ENCODE measurements around the gene BUD31.
"Not testable (repeated sequence)": the region's sequence is repeated elsewhere in the genome, so short reads cannot be mapped to it uniquely, and the experiment has no call there.

BUD31 gene

GRCh38 chr7:99408379-99409191, at the start of gene BUD31, which contains the start of gene PDAP1:
TSS of gene BUD31 (plus strand) at chr7:99408969. CDS start at chr7:99411093, 2,124 bp downstream.
TSS of gene PDAP1 (minus strand) at chr7:99408597. CDS start at chr7:99408548, 49 bp downstream.
- peak; percentile 97 for DNase-seq

- DNase-seq: no peak
Observed at GRCh38 chr7:99359465-99360154, 49.2 kb upstream of the BUD31 start.

- no peak for DNase-seq
Observed at GRCh38 chr7:99362801-99363200, 46.0 kb upstream of the BUD31 start.

DNA sequence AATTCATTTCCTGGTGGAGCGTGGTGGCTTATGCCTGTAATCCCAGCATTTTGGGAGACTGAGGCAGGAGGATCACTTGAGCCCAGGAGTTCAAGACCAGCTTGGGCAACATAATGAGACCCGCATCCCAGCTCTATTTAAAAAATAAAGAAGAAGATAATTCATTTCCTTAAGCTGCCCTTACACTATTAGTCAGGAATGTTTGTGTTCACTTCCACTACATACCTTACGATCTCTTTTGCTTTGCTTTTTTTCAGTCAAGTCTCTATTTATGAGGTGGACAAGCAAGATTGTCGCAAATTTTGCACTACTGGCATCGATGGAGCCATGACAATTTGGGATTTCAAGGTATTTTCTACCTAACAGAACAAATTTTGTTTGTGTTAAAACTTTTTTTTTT, 45.5 kb upstream of the BUD31 start:
- DNase-seq: no peak

- DNase-seq: peak; percentile 88
Observed at GRCh38 chr7:99365318-99366141, 43.2 kb upstream of the BUD31 start.

DNA sequence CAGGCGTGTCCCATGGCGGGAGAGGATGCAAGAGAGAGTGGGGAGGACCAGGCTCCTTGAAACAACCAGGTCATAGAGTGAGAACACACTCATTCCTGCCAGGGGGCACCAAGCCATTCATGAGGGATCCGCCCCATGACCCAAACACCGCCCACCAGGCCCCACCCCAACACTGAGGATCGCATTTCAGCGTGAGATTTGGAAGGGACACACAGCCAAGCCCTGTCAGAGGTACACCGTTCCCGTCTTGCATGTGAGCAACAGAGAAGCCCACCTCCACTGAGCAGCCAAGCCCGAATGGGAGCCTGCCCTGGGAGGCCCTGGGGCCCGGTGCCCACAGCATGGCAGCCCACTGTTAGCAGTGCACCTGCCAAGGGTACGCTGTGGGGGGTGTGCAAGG, 42.1 kb upstream of the BUD31 start:
- peak; percentile 46 for DNase-seq

DNA sequence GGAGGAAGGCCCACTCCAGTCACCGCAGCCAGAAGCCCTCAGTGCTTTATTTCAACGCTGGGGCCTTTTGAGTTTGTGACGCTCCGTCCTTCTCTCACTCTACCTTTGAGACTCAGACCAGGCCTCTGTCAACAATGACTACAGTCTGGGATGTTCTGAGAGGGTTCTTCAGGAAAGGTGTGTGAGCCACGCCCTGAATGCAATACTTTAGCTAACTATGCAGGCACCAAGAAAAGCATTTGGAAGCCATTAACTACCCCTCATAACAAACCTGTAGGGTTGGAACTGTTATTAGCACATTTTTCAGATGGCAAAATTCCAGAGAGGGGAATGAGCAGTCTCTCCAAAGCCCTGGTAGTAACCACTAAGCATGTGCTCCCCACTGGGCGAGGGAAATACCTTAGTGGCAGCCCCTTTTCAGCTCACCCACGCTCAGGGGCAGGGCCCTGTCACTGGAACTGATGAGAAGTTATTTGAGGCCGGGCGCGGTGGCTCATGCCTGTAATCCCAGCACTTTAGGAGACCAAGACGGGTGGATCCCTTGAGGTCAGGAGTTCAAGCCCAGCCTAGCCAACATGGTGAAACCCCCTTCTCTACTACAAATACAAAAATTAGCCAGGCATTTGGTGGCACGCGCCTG, 39.9 kb upstream of the BUD31 start:
- no peak for DNase-seq

DNA sequence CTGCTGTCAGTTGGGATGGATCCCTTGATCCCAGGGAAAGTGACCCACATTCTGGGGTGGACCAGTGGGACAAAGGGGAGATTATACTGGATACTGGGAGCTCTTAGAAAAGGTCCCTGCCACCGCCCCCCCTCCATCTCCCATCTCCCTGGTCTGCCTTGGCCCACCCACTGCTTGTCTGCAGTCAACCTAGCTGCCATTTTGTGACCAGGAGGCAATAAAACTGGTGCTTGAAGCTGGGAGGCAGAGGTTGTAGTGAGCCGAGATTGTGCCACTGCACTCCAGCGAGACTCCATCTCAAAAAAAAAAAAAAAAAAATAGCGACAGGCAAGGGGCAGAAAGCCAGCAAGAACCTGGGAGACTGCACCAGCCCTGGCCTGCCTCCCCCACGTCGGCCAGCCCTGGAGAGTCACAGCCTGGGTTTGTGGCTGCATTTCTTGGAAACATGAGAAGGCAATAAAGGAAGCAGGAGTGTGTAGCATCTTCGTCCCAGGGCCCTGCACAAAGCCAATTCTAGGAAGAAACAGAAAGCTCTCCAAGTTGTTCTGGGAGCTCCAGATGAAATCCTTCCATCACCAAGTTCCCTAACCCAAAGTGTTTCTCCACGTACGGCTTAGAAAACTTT, 38.9 kb upstream of the BUD31 start:
- DNase-seq: no peak

GRCh38 chr7:99371376-99371920, 37.3 kb upstream of the BUD31 start:
- DNase-seq: no peak

DNA sequence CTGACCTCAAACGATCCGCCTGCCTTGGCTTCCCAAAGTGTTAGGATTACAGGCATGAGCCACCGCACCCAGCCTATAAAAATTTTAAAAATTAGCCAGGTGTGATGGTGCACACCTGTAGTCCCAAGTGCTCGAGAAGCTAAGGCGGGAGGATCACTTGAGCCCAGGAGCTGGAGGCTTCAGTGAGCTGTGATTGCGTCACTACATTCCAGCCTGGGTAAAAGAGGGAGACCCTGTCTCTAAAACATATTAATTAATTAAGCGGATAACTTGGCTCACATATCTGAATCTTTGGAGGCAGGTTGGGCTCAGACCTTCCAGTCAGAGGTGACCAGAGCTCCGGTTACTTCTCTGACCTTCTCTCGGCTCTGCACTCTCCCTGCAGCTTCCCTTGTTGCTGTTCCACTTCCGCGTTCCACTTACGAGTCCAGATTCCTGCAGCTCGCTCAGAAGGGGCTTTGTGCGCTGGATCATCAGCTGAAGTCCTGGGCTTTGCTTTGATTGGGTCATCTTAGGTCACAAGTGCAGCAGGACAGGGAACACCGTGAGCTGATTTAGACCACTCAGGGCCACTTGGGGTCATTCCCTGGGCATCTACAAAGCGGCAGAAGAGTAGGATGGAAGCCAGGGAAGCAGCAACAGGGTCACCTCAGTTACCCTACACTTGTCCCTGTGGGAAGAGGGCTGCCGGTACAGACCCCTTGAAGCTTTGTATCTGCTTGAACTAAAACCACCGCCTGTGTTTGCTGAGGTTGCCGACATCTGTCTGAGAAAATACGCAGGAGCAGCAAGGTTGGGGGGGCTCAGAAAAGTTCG, 36.3 kb upstream of the BUD31 start:
- DNase-seq: no peak

- DNase-seq: no peak
Observed at GRCh38 chr7:99373091-99374066, 35.4 kb upstream of the BUD31 start.

- peak; percentile 95 for DNase-seq
Observed at GRCh38 chr7:99374111-99375064, 34.4 kb upstream of the BUD31 start, which contains the start of gene ARPC1B. TSS of gene ARPC1B (plus strand) at chr7:99374730. CDS start at chr7:99385715, 10,985 bp downstream.

DNA sequence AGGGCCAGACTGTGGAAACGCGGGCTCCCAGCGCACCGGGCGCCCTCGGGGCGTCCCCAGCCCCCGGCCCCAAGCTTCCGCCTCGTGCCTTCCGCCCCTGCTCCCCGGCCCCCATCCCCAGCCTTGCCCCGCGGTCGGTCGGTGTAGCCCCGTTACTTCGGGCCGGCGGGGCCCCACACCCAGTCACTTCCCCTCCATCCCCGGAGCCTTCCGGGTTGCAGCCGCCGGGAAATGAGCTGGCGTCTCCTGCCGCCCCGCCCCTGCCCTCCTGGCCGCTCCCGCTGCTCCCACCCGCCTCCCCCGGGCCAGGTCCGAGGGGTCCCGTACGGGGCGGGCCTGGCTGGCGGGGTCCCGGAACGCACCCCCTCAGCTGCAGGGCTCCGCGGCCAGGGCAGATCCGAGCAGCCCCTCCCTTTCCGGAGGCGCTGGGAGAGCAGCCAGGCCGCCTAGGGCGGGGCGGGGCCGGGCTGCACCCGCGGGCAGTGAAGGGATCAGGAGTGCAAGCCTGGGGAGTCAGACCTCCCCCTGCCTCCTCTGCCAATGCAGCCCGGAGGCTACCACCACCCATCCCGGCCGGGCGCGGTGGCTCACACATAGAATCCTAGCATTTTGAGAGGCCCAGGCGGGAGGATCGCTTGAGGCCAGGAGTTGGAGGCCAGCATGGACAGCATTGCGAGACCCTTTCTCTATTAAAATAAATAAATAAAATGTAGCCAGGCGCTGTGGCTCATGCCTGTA, 33.5 kb upstream of the BUD31 start:
- peak; percentile 89 for DNase-seq

DNA sequence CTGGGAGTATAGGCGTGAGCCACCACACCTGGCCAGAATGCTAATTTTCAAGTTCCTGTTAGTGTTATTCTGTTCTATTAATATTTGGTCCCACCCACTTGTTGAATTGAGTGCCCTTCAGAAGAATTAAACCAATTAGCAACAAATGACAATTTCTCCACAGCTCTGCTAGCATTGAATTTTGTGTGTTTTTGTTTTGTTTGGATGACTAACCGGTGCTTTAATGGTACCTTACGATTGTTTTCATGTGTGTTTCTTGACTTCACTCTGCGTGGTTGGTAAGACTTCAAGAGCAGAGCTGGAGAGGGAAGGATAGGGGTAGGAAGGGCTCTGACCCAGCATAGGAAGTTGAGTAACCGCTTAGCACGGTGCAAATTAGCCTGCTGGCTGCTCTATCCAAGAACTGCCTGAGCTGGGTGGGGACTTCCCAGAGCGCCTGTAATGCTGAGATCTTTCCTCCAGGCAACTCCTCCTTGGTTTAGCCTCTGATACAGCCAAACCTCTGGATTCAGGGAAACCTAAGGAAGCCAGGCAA, 29.7 kb upstream of the BUD31 start:
- peak; percentile 84 for DNase-seq

DNA sequence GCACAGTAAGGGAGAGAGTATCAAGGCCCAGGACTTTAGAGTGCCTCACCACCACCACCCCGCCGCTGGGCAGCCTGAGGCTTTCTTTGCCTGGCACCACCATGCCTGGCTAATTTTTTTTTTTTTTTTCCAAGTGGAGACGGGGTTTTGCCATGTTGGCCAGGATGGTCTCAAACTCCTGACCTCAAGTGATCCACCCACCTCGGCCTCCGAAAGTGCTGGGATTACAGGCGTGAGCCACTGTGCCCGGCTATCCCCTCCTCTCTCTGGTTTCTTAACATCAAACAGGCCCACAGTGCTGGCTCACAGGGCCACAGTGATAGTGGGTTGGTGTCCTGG, 29.1 kb upstream of the BUD31 start:
- not testable (repeated sequence) for DNase-seq

DNA sequence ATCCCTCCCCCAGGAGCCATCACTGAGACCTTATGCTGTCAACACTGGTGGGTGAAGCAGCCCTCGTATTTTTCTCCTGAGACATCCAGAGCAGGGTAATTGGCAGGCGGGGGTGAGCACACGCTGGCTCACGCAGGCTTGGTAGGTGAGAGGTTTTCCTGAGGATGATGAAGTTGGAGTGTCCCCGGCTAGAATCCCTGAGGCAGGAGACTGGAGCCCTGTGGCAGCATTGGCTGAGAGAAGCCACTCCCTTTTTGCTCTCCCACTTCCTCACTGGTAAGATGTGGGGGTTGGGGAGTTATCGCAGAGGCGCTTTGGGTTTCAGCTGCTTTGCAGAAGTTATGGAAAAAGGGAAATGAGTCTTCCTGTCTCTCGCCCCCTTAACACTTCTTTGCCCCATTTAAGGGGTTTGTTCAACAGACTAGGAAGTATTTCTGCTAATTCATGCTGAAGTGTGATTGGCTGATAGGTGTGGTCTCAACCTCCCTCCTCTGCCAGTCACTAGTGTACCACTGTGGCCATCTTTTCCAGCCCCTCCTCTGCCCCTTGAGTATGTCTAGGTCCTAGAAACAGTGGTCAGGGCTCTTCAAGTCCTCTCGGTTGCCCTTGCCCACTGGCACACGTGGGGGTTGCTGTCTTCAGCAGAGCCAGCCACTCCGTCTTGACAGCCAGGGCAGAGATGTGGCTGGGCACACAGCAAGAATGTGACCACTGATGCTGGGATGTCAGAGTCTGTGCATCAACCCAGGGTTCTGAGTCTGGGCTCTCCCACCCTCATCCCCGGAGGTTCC, 28.5 kb upstream of the BUD31 start:
- DNase-seq: peak; percentile 76

Data from activated effector memory CD4-positive, alpha-beta T cell treated with anti-CD3 and anti-CD28 coated beads, Interleukin-2, amount 50 U/mL, for 16 hours (primary cell).